DND-41 (cell line): ENCODE results near the gene TMEM44.

Experiments used
- EZH2 ChIP-seq: IDR thresholded peaks from 3 replicates; pipeline ENCODE4 v1.6.1; 2012; ENCODE audit warnings: borderline replicate concordance, low read depth, mild to moderate bottlenecking, moderate library complexity, low read length, inconsistent platforms; ENCODE audit not compliant: severe bottlenecking
- TF ChIP-seq, protein P1 (sequence below): IDR thresholded peaks from 2 replicates; pipeline ENCODE4 v1.5.1; 2012; ENCODE audit warnings: borderline replicate concordance, low read length, moderate library complexity, mild to moderate bottlenecking; ENCODE audit not compliant: poor library complexity, severe bottlenecking; ENCODE audit errors: extremely low read depth

DNA sequence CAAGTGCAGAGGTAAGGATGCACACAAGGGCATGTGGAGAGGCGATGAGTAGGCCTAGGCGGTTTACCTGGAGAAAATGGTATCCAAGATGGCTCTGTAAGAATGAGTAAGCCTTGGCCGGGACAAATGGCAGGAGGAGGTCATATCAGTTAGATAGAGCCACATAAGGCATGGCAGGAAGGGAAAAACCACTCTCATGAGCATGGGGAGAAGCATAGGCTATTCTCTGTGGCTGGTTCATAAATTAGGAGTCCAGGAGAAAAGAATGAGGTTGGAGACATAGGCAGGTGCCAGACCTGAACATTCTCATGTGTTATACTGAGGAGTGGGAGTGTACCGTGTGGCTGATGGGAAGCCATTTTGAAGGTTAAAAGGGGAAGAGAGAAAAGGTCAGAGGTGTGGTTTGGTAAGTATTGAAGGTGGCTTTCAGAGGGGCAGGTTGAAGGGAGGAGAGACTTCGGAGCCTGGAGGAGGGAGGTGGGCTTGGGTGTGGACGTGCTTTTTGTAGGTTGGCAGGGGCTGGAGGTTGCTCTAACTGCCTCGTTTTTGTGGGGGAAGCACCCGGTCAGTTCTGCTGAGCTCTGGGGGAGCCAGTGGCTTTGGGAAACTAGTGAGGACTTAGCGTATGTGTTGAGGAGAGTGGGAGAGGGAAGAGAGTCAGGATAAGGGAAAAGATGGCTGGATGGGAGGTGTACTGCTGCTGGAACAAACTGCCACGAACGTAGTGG lies 47.8 kb upstream of the TMEM44 start:
- TF ChIP-seq, protein P1, sequence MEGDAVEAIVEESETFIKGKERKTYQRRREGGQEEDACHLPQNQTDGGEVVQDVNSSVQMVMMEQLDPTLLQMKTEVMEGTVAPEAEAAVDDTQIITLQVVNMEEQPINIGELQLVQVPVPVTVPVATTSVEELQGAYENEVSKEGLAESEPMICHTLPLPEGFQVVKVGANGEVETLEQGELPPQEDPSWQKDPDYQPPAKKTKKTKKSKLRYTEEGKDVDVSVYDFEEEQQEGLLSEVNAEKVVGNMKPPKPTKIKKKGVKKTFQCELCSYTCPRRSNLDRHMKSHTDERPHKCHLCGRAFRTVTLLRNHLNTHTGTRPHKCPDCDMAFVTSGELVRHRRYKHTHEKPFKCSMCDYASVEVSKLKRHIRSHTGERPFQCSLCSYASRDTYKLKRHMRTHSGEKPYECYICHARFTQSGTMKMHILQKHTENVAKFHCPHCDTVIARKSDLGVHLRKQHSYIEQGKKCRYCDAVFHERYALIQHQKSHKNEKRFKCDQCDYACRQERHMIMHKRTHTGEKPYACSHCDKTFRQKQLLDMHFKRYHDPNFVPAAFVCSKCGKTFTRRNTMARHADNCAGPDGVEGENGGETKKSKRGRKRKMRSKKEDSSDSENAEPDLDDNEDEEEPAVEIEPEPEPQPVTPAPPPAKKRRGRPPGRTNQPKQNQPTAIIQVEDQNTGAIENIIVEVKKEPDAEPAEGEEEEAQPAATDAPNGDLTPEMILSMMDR, result no peak
- TF ChIP-seq EZH2, result no peak
